ENCODE measurements around the gene P3R3URF.

The P3R3URF gene

DNA sequence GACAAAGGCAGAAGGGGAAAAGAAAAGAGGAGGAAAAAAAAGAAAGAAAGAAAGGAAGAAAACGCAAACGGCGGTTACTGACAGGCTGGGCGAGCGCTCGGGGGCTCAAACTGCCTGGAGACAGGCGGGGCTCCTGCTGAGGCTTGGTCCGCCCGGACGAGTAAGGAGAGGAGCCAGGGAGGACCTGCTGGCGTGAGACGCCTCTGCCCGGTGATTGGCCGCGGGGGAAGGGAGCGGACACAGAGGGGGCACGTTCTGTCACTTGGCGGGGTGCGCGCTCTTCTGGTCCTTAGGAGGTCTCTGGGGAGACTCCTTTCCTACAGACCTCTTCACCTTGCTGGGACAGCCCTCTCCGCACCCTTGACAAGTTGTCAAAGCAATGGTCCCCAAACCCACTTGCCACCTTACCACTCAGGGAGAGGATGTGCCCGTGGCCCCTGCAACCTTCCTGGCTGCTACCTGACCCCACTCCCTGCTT lies 43.1 kb downstream of the P3R3URF start:
- H3K4me3 ChIP-seq (ENCODE audit: low read depth, low read length) = peak overlapping the region; percentile 80
- no peak for DNase-seq (ENCODE audit: low read depth)
- TF ChIP-seq, protein P1, sequence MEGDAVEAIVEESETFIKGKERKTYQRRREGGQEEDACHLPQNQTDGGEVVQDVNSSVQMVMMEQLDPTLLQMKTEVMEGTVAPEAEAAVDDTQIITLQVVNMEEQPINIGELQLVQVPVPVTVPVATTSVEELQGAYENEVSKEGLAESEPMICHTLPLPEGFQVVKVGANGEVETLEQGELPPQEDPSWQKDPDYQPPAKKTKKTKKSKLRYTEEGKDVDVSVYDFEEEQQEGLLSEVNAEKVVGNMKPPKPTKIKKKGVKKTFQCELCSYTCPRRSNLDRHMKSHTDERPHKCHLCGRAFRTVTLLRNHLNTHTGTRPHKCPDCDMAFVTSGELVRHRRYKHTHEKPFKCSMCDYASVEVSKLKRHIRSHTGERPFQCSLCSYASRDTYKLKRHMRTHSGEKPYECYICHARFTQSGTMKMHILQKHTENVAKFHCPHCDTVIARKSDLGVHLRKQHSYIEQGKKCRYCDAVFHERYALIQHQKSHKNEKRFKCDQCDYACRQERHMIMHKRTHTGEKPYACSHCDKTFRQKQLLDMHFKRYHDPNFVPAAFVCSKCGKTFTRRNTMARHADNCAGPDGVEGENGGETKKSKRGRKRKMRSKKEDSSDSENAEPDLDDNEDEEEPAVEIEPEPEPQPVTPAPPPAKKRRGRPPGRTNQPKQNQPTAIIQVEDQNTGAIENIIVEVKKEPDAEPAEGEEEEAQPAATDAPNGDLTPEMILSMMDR (IDR thresholded peaks at IDR 0.05; ENCODE audit: control insufficient read depth, extremely low read depth, insufficient read depth) = no peak

DNA sequence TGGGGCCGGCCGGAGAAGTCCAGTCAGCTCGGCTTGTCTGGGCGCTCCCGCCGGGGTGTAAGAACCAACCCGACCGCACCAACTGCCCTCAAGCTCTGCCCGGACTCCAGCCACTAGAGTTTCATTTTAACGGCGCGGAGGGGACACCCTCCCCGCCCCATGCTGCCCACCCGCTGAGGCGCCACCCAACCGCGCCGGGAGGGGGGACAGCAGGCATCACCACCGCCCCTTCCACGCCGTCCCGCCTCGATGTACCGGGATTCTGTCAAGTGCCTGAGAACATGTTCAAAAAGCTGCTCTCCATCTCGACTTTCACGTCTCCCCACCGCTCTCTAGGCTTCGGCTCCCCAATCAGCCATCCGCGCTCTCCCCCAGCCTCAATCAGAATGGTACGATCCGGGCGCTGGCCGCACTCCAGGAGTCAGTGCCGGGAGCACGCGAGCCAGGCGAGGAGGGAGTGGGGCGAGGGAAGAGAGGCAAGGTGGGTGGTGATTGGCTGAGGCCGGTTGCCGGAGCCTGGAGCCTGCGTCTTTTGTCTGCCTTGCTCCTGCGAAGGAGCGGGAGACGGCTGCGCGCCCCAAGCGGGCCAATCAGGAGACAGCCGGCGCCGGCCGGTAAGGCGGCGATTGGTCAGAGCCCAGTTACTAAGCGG lies 43.6 kb downstream of the P3R3URF start, which contains the start of gene PIK3R3:
PIK3R3 (minus strand) TSS at position 101 of the 652 bp plus-strand sequence. CDS start 677 bp downstream, outside the sequence.
- TF ChIP-seq, protein P1 (IDR thresholded peaks at IDR 0.05; ENCODE audit: control insufficient read depth, extremely low read depth, insufficient read depth) = no peak
- H3K4me3 ChIP-seq (ENCODE audit: low read depth, low read length) = peak within 1 kb of the TSS; percentile 80
- peak; percentile 98 for DNase-seq (ENCODE audit: low read depth)

- TF ChIP-seq, protein P1 (IDR thresholded peaks at IDR 0.05; ENCODE audit: control insufficient read depth, extremely low read depth, insufficient read depth) = no peak
- peak; percentile 30 for DNase-seq (ENCODE audit: low read depth)
- H3K4me3 ChIP-seq (ENCODE audit: low read depth, low read length) = peak overlapping the region; percentile 80
These were observed 44.4 kb downstream of the P3R3URF start for GRCh38 chr1:46131712-46132528.

DNA sequence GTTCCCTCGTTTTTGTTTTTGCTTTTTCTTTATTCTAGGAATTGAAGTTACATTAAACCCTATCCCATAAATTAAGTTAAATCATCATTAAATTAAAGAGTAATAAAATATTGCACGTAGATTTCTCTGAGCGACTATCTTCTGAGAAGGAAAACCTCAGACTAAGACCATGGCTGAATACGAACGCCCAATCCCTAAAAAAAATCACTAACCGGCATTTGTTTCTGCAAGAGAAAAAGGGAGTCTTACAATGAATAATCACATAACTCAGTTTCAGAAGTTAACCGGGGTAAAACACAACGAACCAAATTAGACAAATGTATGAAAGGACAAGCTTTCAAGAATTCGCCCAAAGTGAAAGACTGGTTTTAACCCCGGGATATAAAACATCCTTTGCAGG lies 45.2 kb downstream of the P3R3URF start:
- DNase-seq (ENCODE audit: low read depth) = no peak
- TF ChIP-seq, protein P1 (IDR thresholded peaks at IDR 0.05; ENCODE audit: control insufficient read depth, extremely low read depth, insufficient read depth) = no peak
- peak overlapping the region; percentile 80 for H3K4me3 ChIP-seq (ENCODE audit: low read depth, low read length)

GRCh38 chr1:46130606-46131005 lies 45.7 kb downstream of the P3R3URF start:
- peak overlapping the region; percentile 80 for H3K4me3 ChIP-seq (ENCODE audit: low read depth, low read length)
- TF ChIP-seq, protein P1 (IDR thresholded peaks at IDR 0.05; ENCODE audit: control insufficient read depth, extremely low read depth, insufficient read depth) = no peak
- no peak for DNase-seq (ENCODE audit: low read depth)

- no peak for DNase-seq (ENCODE audit: low read depth)
- peak overlapping the region; percentile 80 for H3K4me3 ChIP-seq (ENCODE audit: low read depth, low read length)
- TF ChIP-seq, protein P1 (IDR thresholded peaks at IDR 0.05; ENCODE audit: control insufficient read depth, extremely low read depth, insufficient read depth) = peak; percentile 15; the same call in 1 of the 2 replicates
These were observed 46.2 kb downstream of the P3R3URF start for GRCh38 chr1:46130121-46130520.

Data from LNCaP clone FGC (cell line).